K562 (cell line): ENCODE results near the gene OSM. TPM values are rescaled to one million over a fixed set of nuclear protein-coding genes. Genes with fewer than 3 reads are reported as not detected.

Experiments used
- DDX20 ChIP-seq: fragments of 450-650 bp; IDR thresholded peaks from 2 replicates; pipeline ENCODE4 v1.6.1; 2016; ENCODE audit warnings: missing genetic modification characterization, low read depth, mild to moderate bottlenecking, missing compliant biosample characterization, moderate library complexity
- EWSR1 ChIP-seq: fragments of 450-650 bp; IDR thresholded peaks from 2 replicates; pipeline ENCODE4 v1.6.1; 2018; ENCODE audit warnings: borderline replicate concordance, mild to moderate bottlenecking, low read depth, moderate library complexity; ENCODE audit not compliant: partially characterized antibody
- FOXJ3 ChIP-seq: sonication (generic); formaldehyde crosslinking; IDR thresholded peaks from 2 replicates; pipeline ENCODE4 v1.4.0; 2020; ENCODE audit warnings: mild to moderate bottlenecking, missing genetic modification reagents
- MECOM ChIP-seq: fragments of 250-450 bp; sonication (Bioruptor Pico); IDR thresholded peaks from 2 replicates; pipeline ENCODE4 v1.8.0; 2022; ENCODE audit warnings: inconsistent platforms
- MYBL2 ChIP-seq, 2 experiments: fragments of 450-650 bp in 1 of 2; sonication (generic) in 1 of 2; formaldehyde crosslinking in 1 of 2; IDR thresholded peaks; 2 replicates each; pipeline versions ENCODE4 v1.6.1 to v1.8.1; 2017 to 2022; ENCODE audit warnings: borderline replicate concordance in 1 of 2, inconsistent platforms in 1 of 2, low read depth in 1 of 2, mild to moderate bottlenecking in 1 of 2, missing genetic modification reagents in 1 of 2, moderate library complexity in 1 of 2
- NBN ChIP-seq: fragments of 450-650 bp; IDR thresholded peaks from 2 replicates; pipeline ENCODE4 v1.6.1; 2016; ENCODE audit warnings: low read depth, mild to moderate bottlenecking
- NCOA2 ChIP-seq, 2 experiments: fragments of 450-650 bp; IDR thresholded peaks; 2 replicates each; pipeline ENCODE4 v1.6.1; 2018; ENCODE audit warnings: mild to moderate bottlenecking in 2 of 2, moderate library complexity in 1 of 2; ENCODE audit not compliant: partially characterized antibody in 2 of 2
- NCOA6 ChIP-seq: fragments of 450-650 bp; IDR thresholded peaks from 2 replicates; pipeline ENCODE4 v1.6.1; 2017; ENCODE audit warnings: mild to moderate bottlenecking
- NR1H2 ChIP-seq: sonication (generic); formaldehyde crosslinking; IDR thresholded peaks from 2 replicates; pipeline ENCODE4 v1.4.0; 2020; ENCODE audit warnings: mild to moderate bottlenecking, missing genetic modification reagents
- NRF1 ChIP-seq, 2 experiments: fragments of 450-650 bp; IDR thresholded peaks in 1 of 2; conservative IDR thresholded peaks in 1 of 2; 2 replicates each; pipeline ENCODE4 v1.6.1; 2014; ENCODE audit warnings: mild to moderate bottlenecking in 2 of 2
- PHB2 ChIP-seq: fragments of 450-650 bp; IDR thresholded peaks from 2 replicates; pipeline ENCODE4 v1.6.1; 2017; ENCODE audit warnings: low read depth
- RNF2 ChIP-seq: sonication (generic); IDR thresholded peaks from 2 replicates; pipeline ENCODE4 v1.6.1; 2016
- TRIM25 ChIP-seq: fragments of 450-650 bp; IDR thresholded peaks from 2 replicates; pipeline ENCODE4 v1.7.0; 2016; ENCODE audit warnings: borderline replicate concordance
- TRIM28 ChIP-seq: fragments of 450-650 bp; IDR thresholded peaks from 2 replicates; pipeline ENCODE4 v1.6.1; 2017
- ZBTB11 ChIP-seq, 3 experiments: fragments of 200-800 bp in 1 of 3; fragments of 250-450 bp in 1 of 3; fragments of 450-650 bp in 1 of 3; sonication (Bioruptor Pico) in 1 of 3; sonication (Bioruptor generic) in 1 of 3; formaldehyde crosslinking in 1 of 3; IDR thresholded peaks; 2 replicates each; pipeline versions ENCODE4 v1.6.1 to v1.8.0; 2016 to 2022; ENCODE audit warnings: mild to moderate bottlenecking in 2 of 3, missing genetic modification characterization in 2 of 3, missing compliant biosample characterization in 1 of 3, moderate library complexity in 1 of 3
- ZBTB5 ChIP-seq: fragments of 450-650 bp; IDR thresholded peaks from 2 replicates; pipeline ENCODE4 v1.6.1; 2017; ENCODE audit warnings: antibody characterized with exemption
- ZFX ChIP-seq: sonication (generic); formaldehyde crosslinking; IDR thresholded peaks from 2 replicates; pipeline ENCODE4 v1.8.0; 2022; ENCODE audit warnings: mild to moderate bottlenecking, missing genetic modification reagents, moderate library complexity
- ZNF239 ChIP-seq: fragments of 250-450 bp; sonication (Bioruptor Pico); IDR thresholded peaks from 2 replicates; pipeline ENCODE4 v1.4.0; 2020; ENCODE audit warnings: mild to moderate bottlenecking
- ZNF347 ChIP-seq: fragments of 450-650 bp; formaldehyde crosslinking; IDR thresholded peaks from 2 replicates; pipeline ENCODE4 v1.4.0; 2020; ENCODE audit warnings: low read depth, mild to moderate bottlenecking, moderate library complexity
- ZNF507 ChIP-seq: conservative IDR thresholded peaks from 2 replicates; pipeline ENCODE4 v1.6.1; 2017; ENCODE audit warnings: missing genetic modification characterization, missing compliant biosample characterization
- ZNF644 ChIP-seq: fragments of 200-800 bp; sonication (Bioruptor generic); IDR thresholded peaks from 2 replicates; pipeline ENCODE4 v1.6.1; 2016; ENCODE audit warnings: low read depth, missing genetic modification characterization, missing compliant biosample characterization
- polyA plus RNA-seq, 8 experiments: library from polyadenylated mRNA; depleted of rRNA in 4 of 8; stranded (reverse) in 5 of 8; unstranded in 3 of 8; fragments of >200 nt; fragmentation: Nextera tagmentation in 2 of 8; fragmentation: Illumina TruSeq in 1 of 8; extraction: Ambion mirVana in 2 of 8; extraction: Trizol in 1 of 8; gene quantifications; 2 replicates each; pipeline versions ENCODE4 v1.2.1 to v1.2.3, GENCODE V29; 2011 to 2014; ENCODE audit warnings: inconsistent platforms in 1 of 8, missing spikeins in 1 of 8
- total RNA-seq, 7 experiments: library from RNA; depleted of rRNA in 6 of 7; stranded (reverse); fragments of >200 nt in 6 of 7; fragmentation: Illumina TruSeq in 2 of 7; extraction: Trizol in 2 of 7; gene quantifications; 2 replicates each; pipeline versions ENCODE4 v1.2.1 to v1.2.3, GENCODE V29; 2011 to 2021; ENCODE audit warnings: low replicate concordance in 1 of 7

OSM gene
- total and polyA plus RNA-seq, 9 of the 15 experiments (the other 6 are each of a cell fraction or from before 2014, with no cell fraction given) = 0.22 TPM; not detected in 8

GRCh38 chr22:30287648-30288418, 21.2 kb upstream of the OSM start (continued):
- no peak for TF ChIP-seq MECOM
- TF ChIP-seq ZFX (CRISPR knock-in tag) = peak; percentile 46
- no peak for TF ChIP-seq PHB2
- no peak for TF ChIP-seq ZBTB11 (CRISPR knock-in tag; IDR thresholded peaks at IDR 0.05)
- no peak for TF ChIP-seq TRIM28
- peak in 1 of 2 experiments; percentile 59; a peak in 3 of 4 replicates for TF ChIP-seq NRF1 (conservative IDR thresholded peaks at IDR 0.05 in 1 of 2, IDR thresholded peaks at IDR 0.05 in 1 of 2)
- no peak for TF ChIP-seq NR1H2 (CRISPR knock-in tag)
- TF ChIP-seq ZBTB5 = no peak
- TF ChIP-seq ZNF347 (CRISPR knock-in tag) = no peak
- TF ChIP-seq ZNF239 (CRISPR knock-in tag) = no peak
- TF ChIP-seq NCOA2 (IDR thresholded peaks at IDR 0.05; ENCODE audit: partially characterized antibody in 2 of 2) = no peak
- TF ChIP-seq EWSR1 = no peak
- TF ChIP-seq DDX20 = no peak
- TF ChIP-seq NCOA6 = no peak
- no peak for TF ChIP-seq TRIM25
- TF ChIP-seq NBN = 0 out of 2 replicates have a peak, but pooled peaks have one; percentile 53
- TF ChIP-seq MYBL2 (IDR thresholded peaks at IDR 0.05; ENCODE audit: low read depth) = no peak
- no peak for TF ChIP-seq MYBL2 (CRISPR knock-in tag; IDR thresholded peaks at IDR 0.05; ENCODE audit: borderline replicate concordance)
- no peak for TF ChIP-seq ZNF644 (tag)
- no peak for TF ChIP-seq FOXJ3 (CRISPR knock-in tag)
- TF ChIP-seq RNF2 = no peak
- TF ChIP-seq ZNF507 (tag) = no peak
